ENCODE measurements around the gene NEK9. TPM values are rescaled to one million over a fixed set of nuclear protein-coding genes. Genes with fewer than 3 reads are reported as not detected.

Gene NEK9
- total RNA-seq, 1 donor from 2014 or later = 123 TPM

DNA sequence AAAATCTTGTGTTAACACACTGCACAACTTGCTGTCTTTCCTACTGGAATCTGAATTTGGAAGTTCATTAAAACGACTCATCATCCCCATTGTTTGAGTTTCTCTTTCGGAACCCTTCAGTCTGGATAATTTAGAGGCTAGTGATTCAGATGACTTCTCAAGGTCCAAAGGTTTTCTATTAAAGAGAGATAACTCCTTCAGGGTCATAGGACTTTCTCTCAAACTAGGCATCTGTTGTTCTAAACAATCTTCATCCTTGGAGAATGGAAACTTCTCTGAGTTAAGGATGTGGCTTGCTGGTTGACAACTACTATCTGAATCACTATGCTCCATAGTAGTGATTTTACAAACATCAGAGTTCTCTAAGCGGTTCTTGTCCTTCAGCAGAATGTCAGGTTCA lies 79.9 kb downstream of the NEK9 start:
- H3K36me3 ChIP-seq = peaks cover 4% of the 10 kb centered on the region
- no peak overlapping the region for H3K27ac ChIP-seq (replicated peaks)
- H3K4me1 ChIP-seq = peaks cover 54% of the 10 kb centered on the region
- no peak for DNase-seq
- TF ChIP-seq, protein P1, sequence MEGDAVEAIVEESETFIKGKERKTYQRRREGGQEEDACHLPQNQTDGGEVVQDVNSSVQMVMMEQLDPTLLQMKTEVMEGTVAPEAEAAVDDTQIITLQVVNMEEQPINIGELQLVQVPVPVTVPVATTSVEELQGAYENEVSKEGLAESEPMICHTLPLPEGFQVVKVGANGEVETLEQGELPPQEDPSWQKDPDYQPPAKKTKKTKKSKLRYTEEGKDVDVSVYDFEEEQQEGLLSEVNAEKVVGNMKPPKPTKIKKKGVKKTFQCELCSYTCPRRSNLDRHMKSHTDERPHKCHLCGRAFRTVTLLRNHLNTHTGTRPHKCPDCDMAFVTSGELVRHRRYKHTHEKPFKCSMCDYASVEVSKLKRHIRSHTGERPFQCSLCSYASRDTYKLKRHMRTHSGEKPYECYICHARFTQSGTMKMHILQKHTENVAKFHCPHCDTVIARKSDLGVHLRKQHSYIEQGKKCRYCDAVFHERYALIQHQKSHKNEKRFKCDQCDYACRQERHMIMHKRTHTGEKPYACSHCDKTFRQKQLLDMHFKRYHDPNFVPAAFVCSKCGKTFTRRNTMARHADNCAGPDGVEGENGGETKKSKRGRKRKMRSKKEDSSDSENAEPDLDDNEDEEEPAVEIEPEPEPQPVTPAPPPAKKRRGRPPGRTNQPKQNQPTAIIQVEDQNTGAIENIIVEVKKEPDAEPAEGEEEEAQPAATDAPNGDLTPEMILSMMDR (IDR thresholded peaks at IDR 0.05; ENCODE audit: borderline replicate concordance) = no peak
- intact Hi-C loops (cut with micrococcal nuclease) = no loop called here
- H3K27me3 ChIP-seq (ENCODE audit: low read depth) = no peaks in the 10 kb centered on the region
- no peak overlapping the region for H3K4me3 ChIP-seq
- H3K9me3 ChIP-seq (replicated peaks) = no peaks in the 10 kb centered on the region

DNA sequence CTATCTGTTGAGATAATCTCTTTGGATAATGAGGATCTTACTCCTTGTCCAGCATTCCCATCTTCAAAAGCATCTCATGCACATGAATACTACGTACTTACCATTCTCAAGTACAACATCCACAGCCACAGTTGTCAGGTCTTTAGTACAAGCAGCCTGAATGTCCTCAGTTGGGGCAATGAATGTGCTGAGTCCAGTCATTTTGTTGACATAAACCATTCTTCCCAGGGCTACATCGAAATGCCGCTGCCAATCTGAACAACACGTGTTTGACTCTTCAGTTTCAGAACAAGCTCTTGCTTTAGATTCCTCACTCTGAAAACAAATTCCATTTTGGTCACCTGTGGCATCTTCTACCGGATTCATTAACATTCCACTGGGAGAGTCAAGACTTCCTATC lies 80.6 kb downstream of the NEK9 start:
- no peak overlapping the region for H3K27ac ChIP-seq (replicated peaks)
- H3K4me3 ChIP-seq = no peak overlapping the region
- peaks cover 57% of the 10 kb centered on the region for H3K4me1 ChIP-seq
- no peak for DNase-seq
- TF ChIP-seq, protein P1 (IDR thresholded peaks at IDR 0.05; ENCODE audit: borderline replicate concordance) = no peak
- intact Hi-C loops (cut with micrococcal nuclease) = no loop called here
- H3K9me3 ChIP-seq (replicated peaks) = no peaks in the 10 kb centered on the region
- no peaks in the 10 kb centered on the region for H3K27me3 ChIP-seq (ENCODE audit: low read depth)
- peaks cover 11% of the 10 kb centered on the region for H3K36me3 ChIP-seq

DNA sequence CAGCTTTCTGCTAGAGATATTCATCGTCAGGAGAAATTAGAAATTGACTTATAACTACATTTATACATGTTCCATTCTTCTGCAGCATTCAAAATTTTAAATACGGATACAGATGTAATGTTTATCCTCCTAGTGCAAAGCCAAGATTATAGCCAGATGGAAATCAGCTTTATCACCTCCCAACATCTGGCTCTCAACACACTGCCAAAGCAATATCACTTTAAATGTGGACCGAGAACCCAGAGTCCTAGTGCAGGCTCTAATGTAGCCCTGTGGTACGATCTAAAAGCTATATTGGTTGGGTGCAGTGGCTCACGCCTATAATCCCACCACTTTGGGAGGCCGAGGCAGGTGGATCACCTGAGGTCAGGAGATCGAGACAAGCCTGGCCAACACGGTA lies 82.1 kb downstream of the NEK9 start:
- no peaks in the 10 kb centered on the region for H3K27me3 ChIP-seq (ENCODE audit: low read depth)
- peaks cover 43% of the 10 kb centered on the region for H3K4me1 ChIP-seq
- no peaks in the 10 kb centered on the region for H3K9me3 ChIP-seq (replicated peaks)
- H3K36me3 ChIP-seq = peaks cover 17% of the 10 kb centered on the region
- no peak overlapping the region for H3K27ac ChIP-seq (replicated peaks)
- intact Hi-C loops (cut with micrococcal nuclease) = no loop called here
- DNase-seq = no peak
- TF ChIP-seq, protein P1 (IDR thresholded peaks at IDR 0.05; ENCODE audit: borderline replicate concordance) = no peak
- H3K4me3 ChIP-seq = no peak overlapping the region

DNA sequence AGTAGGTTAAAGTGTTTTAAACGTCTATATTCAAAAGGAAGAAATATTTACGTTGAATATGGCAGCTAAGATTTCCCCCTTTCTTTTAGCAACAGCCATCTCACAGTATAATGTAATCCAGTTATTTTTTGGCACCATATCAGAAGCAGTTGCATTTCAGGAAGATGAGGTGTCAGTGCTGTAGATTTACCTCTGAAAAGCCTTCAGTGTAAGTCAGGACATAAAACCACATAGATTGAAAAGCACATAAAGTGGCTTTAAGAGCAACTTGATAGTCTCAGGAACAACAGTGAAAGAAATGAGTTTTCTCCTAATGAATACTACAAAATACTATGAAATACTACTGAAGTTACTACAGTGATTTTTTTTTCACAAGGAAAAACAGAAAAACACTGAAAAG lies 82.5 kb downstream of the NEK9 start:
- H3K4me3 ChIP-seq = no peak overlapping the region
- H3K9me3 ChIP-seq (replicated peaks) = no peaks in the 10 kb centered on the region
- peaks cover 38% of the 10 kb centered on the region for H3K4me1 ChIP-seq
- H3K27ac ChIP-seq (replicated peaks) = no peak overlapping the region
- no peaks in the 10 kb centered on the region for H3K27me3 ChIP-seq (ENCODE audit: low read depth)
- H3K36me3 ChIP-seq = peaks cover 19% of the 10 kb centered on the region
- DNase-seq = no peak
- TF ChIP-seq, protein P1 (IDR thresholded peaks at IDR 0.05; ENCODE audit: borderline replicate concordance) = no peak
- intact Hi-C loops (cut with micrococcal nuclease) = no loop called here

DNA sequence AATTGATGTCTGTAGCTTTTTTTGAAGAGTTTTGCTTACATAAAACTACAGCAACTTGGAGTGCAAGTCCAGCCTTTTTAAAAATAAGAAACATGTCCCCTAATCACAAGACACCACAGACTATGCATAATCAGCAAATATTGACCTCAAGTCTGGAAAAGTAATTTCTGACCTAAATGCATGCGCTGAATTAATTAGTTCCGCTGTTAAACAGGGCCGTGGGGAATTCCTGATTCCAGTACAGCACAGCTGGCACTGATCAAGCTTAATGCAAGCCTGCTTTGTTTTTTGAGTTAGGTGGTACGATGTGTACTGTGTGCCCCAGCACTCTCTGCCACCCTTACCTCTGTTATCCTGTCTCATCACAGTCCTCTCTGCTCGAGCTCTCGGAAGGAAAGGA lies 84.8 kb downstream of the NEK9 start:
- intact Hi-C loops (cut with micrococcal nuclease) = no loop called here
- H3K27ac ChIP-seq (replicated peaks) = no peak overlapping the region
- no peak for DNase-seq
- TF ChIP-seq, protein P1 (IDR thresholded peaks at IDR 0.05; ENCODE audit: borderline replicate concordance) = no peak
- H3K27me3 ChIP-seq (ENCODE audit: low read depth) = no peaks in the 10 kb centered on the region
- peaks cover 42% of the 10 kb centered on the region for H3K36me3 ChIP-seq
- H3K4me1 ChIP-seq = peaks cover 34% of the 10 kb centered on the region
- no peaks in the 10 kb centered on the region for H3K9me3 ChIP-seq (replicated peaks)
- H3K4me3 ChIP-seq = no peak overlapping the region

DNA sequence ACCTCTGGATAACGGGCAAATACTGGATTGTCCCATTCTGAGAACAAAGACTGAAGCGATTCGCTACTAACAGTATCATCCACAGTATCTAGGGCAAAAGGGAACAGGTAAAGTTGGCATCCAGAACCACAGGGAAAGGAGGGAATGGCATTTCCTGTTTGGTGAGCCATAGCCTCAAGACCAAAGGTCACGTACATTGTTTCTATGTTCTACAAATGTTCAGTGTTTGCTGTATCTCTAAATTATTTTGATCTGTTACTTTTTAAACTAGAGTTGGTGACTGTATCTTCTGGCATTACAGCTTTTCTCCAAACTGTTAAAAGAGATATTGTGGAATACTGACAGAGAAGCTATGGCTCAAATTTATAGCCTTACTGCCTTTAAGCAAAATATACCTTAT lies 85.2 kb downstream of the NEK9 start:
- Histone ChIP-seq H3K4me1 (peaks cover 32% of the 10 kb centered on the region), H3K27ac (replicated peaks) (no peak overlapping the region), H3K36me3 (peaks cover 46% of the 10 kb centered on the region), H3K9me3 (replicated peaks) (no peaks in the 10 kb centered on the region), H3K27me3 (ENCODE audit: low read depth) (no peaks in the 10 kb centered on the region), H3K4me3 (no peak overlapping the region)
- intact Hi-C loops (cut with micrococcal nuclease) = no loop called here
- no peak for DNase-seq
- TF ChIP-seq, protein P1 (IDR thresholded peaks at IDR 0.05; ENCODE audit: borderline replicate concordance) = no peak

All from left ventricle myocardium inferior (tissue), 1 donor.